Amniotic stem cell (primary cell): ENCODE measurements around the gene JMJD4.

Source experiments
- DNase-seq: peaks from one replicate; lab custom pipeline; 2025; lab: John Stamatoyannopoulos, UW

JMJD4 gene

DNA sequence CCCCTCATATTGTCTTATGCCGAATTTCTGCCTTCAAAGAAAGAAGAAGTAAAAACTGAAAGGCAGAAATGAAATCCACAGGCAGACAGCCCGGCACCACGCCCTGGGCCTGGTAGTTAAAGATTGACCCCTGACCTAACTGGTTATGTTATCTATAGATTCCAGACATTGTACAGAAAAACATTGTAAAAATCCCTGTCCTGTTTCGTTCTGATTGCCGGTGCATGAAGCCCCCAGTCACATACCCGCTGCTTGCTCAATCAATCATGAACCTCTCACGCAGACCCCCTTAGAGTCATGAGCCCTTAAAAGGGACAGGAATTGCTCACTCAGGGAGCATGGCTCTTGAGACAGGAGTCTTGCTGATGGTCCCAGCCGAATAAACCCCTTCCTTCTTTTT lies 49.3 kb downstream of the JMJD4 start:
- DNase-seq: no peak
